ENCODE measurements around the gene FIG4.
"Not testable (repeated sequence)": the region's sequence is repeated elsewhere in the genome, so short reads cannot be mapped to it uniquely, and the experiment has no call there.

FIG4 gene

GRCh38 chr6:109867009-109867969 is 176.2 kb downstream of the FIG4 start:
- TF ChIP-seq, protein P1, sequence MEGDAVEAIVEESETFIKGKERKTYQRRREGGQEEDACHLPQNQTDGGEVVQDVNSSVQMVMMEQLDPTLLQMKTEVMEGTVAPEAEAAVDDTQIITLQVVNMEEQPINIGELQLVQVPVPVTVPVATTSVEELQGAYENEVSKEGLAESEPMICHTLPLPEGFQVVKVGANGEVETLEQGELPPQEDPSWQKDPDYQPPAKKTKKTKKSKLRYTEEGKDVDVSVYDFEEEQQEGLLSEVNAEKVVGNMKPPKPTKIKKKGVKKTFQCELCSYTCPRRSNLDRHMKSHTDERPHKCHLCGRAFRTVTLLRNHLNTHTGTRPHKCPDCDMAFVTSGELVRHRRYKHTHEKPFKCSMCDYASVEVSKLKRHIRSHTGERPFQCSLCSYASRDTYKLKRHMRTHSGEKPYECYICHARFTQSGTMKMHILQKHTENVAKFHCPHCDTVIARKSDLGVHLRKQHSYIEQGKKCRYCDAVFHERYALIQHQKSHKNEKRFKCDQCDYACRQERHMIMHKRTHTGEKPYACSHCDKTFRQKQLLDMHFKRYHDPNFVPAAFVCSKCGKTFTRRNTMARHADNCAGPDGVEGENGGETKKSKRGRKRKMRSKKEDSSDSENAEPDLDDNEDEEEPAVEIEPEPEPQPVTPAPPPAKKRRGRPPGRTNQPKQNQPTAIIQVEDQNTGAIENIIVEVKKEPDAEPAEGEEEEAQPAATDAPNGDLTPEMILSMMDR (IDR thresholded peaks at IDR 0.05), result no peak
- Histone ChIP-seq H3K9me3 (no peaks in the 10 kb centered on the region), H3K27ac (no peak overlapping the region), H3K4me3 (no peak overlapping the region), H3K4me1 (peaks cover 0 to 18% (median 12%) of the 10 kb centered on the region in 4 donors), H3K27me3 (no peaks in the 10 kb centered on the region), H3K36me3 (no peaks in the 10 kb centered on the region)
- DNase-seq, result peak in 1 of 2 donors; percentile 35
- intact Hi-C loops (cut with DNase I; ENCODE audit: low total_unique reads), result no loop called here

GRCh38 chr6:109867970-109868358 is 176.9 kb downstream of the FIG4 start:
- intact Hi-C loops (cut with DNase I; ENCODE audit: low total_unique reads), result no loop called here
- H3K4me3 ChIP-seq, result no peak overlapping the region
- TF ChIP-seq, protein P1 (IDR thresholded peaks at IDR 0.05), result no peak
- no peaks in the 10 kb centered on the region for H3K36me3 ChIP-seq
- no peaks in the 10 kb centered on the region for H3K9me3 ChIP-seq
- no peaks in the 10 kb centered on the region for H3K27me3 ChIP-seq
- no peak overlapping the region for H3K27ac ChIP-seq
- no peak for DNase-seq
- peaks cover 0 to 18% (median 12%) of the 10 kb centered on the region in 4 donors for H3K4me1 ChIP-seq

- intact Hi-C loops (cut with DNase I; ENCODE audit: low total_unique reads); H3K4me3 ChIP-seq; H3K9me3 ChIP-seq; H3K27me3 ChIP-seq; H3K36me3 ChIP-seq; DNase-seq; H3K27ac ChIP-seq: not testable (repeated sequence)
- peaks cover 0 to 18% (median 12%) of the 10 kb centered on the region in 4 donors for H3K4me1 ChIP-seq
These were observed 178.4 kb downstream of the FIG4 start for GRCh38 chr6:109869398-109870088.

- intact Hi-C loops (cut with DNase I; ENCODE audit: low total_unique reads), result no loop called here
- peaks cover 0 to 18% (median 12%) of the 10 kb centered on the region in 4 donors for H3K4me1 ChIP-seq
- H3K27me3 ChIP-seq, result no peaks in the 10 kb centered on the region
- H3K4me3 ChIP-seq, result no peak overlapping the region
- no peak for DNase-seq
- H3K9me3 ChIP-seq, result no peaks in the 10 kb centered on the region
- H3K27ac ChIP-seq, result no peak overlapping the region
- TF ChIP-seq, protein P1 (IDR thresholded peaks at IDR 0.05), result no peak
- no peaks in the 10 kb centered on the region for H3K36me3 ChIP-seq
These were observed 179.0 kb downstream of the FIG4 start for GRCh38 chr6:109870089-109870410.

DNA sequence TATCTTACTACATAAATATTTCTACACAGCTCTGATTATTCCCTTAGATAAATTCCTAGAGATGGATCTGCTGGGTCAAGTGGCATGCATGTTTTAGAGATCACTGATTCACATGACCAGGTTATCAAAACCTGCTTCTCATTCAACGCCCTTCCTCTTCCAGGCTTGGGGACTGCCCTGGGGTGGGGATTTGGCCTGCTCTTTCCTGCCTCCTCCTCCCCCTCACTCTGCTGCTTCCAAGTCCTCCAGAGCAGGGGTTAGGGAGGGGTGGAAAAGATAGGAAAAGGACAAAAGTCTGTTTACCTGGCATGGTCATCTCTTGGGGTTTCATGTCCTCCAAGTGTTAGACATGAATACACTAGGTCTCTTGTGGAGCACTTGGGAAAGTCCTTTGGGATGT is 181.5 kb downstream of the FIG4 start:
- H3K36me3 ChIP-seq, result no peaks in the 10 kb centered on the region
- H3K9me3 ChIP-seq, result no peaks in the 10 kb centered on the region
- TF ChIP-seq, protein P1 (IDR thresholded peaks at IDR 0.05), result no peak
- DNase-seq, result no peak
- H3K4me3 ChIP-seq, result no peak overlapping the region
- H3K27me3 ChIP-seq, result no peaks in the 10 kb centered on the region
- intact Hi-C loops (cut with DNase I; ENCODE audit: low total_unique reads), result no loop called here
- H3K4me1 ChIP-seq, result peaks cover 0 to 11% (median 6%) of the 10 kb centered on the region in 4 donors
- no peak overlapping the region for H3K27ac ChIP-seq

GRCh38 chr6:109872968-109873545 is 182.0 kb downstream of the FIG4 start:
- H3K27ac ChIP-seq, result no peak overlapping the region

More at GRCh38 chr6:109872968-109873545, 182.0 kb downstream of the FIG4 start:
- TF ChIP-seq, protein P1 (IDR thresholded peaks at IDR 0.05), result no peak
- H3K9me3 ChIP-seq, result no peaks in the 10 kb centered on the region
- no peak overlapping the region for H3K4me3 ChIP-seq
- H3K4me1 ChIP-seq, result peaks cover 0 to 9% (median 3%) of the 10 kb centered on the region in 4 donors
- intact Hi-C loops (cut with DNase I; ENCODE audit: low total_unique reads), result no loop called here
- H3K36me3 ChIP-seq, result no peaks in the 10 kb centered on the region
- no peak for DNase-seq
- no peaks in the 10 kb centered on the region for H3K27me3 ChIP-seq
